Sigmoid colon (tissue), 4 donors: ENCODE results near the gene NKPD1.

Source experiments
- EP300 ChIP-seq, 4 donors: sonication (generic); formaldehyde crosslinking; IDR thresholded peaks; one replicate each; pipeline ENCODE4 v1.6.1; 2017; ENCODE audit warnings: antibody characterized with exemption in 4 of 4
- POLR2A ChIP-seq, 2 donors: fragments of 450-650 bp; IDR thresholded peaks; one replicate each; pipeline ENCODE4 v1.6.1; 2016; ENCODE audit warnings: antibody characterized with exemption in 2 of 2, mild to moderate bottlenecking in 2 of 2, moderate library complexity in 2 of 2
- TF ChIP-seq, protein P1 (sequence below), 4 experiments: fragments of 450-650 bp in 3 of 4; fragments of 200-600 bp in 1 of 4; IDR thresholded peaks; one replicate each; pipeline ENCODE4 v1.5.1; 2016 to 2019; ENCODE audit warnings: antibody characterized with exemption in 4 of 4, mild to moderate bottlenecking in 3 of 4, moderate library complexity in 2 of 4

GRCh38 chr19:45125975-45126493, 34.7 kb downstream of the NKPD1 start:
- TF ChIP-seq, protein P1, sequence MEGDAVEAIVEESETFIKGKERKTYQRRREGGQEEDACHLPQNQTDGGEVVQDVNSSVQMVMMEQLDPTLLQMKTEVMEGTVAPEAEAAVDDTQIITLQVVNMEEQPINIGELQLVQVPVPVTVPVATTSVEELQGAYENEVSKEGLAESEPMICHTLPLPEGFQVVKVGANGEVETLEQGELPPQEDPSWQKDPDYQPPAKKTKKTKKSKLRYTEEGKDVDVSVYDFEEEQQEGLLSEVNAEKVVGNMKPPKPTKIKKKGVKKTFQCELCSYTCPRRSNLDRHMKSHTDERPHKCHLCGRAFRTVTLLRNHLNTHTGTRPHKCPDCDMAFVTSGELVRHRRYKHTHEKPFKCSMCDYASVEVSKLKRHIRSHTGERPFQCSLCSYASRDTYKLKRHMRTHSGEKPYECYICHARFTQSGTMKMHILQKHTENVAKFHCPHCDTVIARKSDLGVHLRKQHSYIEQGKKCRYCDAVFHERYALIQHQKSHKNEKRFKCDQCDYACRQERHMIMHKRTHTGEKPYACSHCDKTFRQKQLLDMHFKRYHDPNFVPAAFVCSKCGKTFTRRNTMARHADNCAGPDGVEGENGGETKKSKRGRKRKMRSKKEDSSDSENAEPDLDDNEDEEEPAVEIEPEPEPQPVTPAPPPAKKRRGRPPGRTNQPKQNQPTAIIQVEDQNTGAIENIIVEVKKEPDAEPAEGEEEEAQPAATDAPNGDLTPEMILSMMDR (IDR thresholded peaks at IDR 0.05), result peak; percentile 2 to 49 (median 33)
- TF ChIP-seq POLR2A (IDR thresholded peaks at IDR 0.05) (no peak), EP300 (IDR thresholded peaks at IDR 0.05) (no peak)
